ENCODE data around the gene APEX1. TPM values are rescaled to one million over a fixed set of nuclear protein-coding genes. Genes with fewer than 3 reads are reported as not detected.
"Not testable (repeated sequence)": the region's sequence is repeated elsewhere in the genome, so short reads cannot be mapped to it uniquely, and the experiment has no call there.

The APEX1 gene
- polyA plus RNA-seq, 4 donors: 318 to 344 (median 328) TPM

DNA sequence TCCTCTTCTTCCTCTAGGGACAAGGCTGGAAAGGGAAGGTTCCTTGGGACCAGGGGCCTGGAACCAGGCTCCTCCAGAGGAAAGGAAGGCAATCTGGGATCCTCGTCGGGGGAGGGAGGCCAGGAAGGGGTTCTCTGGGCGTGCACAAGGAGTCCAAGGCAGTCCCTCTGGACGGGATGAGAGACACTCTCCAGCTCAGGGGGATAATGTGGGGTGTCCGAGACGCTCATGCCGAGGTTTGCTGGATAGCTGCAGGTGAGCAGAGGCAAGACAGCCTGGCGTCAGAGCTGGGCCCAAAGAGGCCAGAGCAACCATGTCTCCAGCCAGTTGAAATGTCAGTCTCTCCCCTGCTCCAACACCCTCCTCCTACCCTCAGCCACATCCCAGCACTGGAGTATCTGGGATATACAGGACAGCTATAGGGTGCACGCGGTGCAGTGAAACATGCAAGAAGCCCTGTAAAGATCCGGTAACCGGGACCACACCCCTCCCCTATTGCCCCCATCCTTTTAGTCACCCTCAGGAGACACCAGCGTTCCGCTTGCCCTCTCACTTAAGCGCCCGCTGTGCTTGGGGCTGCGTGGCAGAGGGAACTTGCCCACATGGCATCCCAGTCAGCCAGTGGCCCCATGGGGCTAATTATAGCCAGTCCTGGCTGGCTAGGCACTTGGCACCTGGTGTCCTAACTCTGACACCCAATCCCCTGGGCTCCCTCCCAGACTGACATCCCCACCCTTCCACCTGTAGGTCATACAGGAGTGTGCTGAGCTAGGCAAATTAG is 19.3 kb upstream of the APEX1 start, which contains the start of gene KLHL33:
TSS of gene KLHL33 (minus strand) at position 585 of the 781 bp plus-strand sequence. CDS start at position 230, 355 bp downstream.
- no peak for DNase-seq (ENCODE audit: low read depth in 4 of 4, low spot score in 3 of 4)

DNA sequence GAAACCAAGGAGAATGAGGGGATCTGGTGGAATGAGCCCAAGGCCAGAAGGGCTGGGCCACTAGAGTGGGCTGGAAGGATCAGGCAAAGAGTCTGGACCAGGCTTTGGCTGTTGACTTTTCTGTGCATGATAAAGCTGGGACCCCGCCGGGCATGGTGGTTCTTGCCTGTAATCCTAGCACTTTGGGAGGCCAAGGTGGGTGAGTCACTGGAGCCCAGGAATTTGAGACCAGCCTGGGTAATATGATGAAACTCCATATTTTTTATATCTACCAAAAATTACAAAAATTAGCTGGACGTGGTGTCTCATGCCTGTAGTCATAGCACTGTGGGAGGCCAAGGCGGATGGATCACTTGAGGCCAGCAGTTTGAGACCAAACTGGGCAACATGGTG is 18.7 kb upstream of the APEX1 start:
- no peak for DNase-seq (ENCODE audit: low read depth in 4 of 4, low spot score in 3 of 4)

DNA sequence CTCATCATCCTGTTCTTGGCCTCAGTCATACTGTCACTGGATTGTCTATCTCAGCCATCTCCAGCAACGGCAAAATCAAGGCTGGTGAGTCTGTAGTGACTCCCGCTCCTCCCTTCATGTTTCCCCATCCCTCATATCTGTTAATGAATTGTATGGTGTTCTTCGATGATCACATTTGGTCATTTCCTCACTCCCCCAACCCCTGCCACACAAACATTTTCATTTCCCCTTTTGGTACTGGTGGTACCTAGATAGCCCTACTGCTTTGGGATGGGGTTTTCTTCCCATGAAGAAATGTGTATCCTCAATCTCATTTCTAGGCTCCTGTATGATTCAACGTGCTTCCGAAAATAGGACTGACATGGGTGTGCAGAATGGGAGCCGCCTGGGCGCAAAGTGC is 16.4 kb upstream of the APEX1 start:
- DNase-seq (ENCODE audit: low read depth in 4 of 4, low spot score in 3 of 4): no peak

DNA sequence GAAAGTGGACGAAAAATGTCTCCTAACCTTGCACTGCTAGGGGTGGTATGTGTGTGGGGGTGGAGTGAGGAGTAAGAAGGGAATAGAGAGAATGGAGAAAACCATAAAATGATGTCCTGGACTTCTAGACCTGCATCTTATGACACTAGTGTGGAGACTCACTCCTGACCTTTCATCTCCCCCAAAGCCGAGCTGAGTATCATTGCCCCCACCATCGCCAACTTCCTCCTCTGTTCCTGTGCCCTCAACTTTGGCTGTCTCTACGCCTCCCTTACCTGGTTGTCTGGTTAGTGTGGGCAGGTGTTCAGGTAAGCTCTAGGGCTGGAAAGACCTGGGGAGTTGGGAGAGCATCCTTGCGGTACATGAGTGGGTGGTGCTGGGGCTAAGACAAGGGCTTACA is 14.6 kb upstream of the APEX1 start:
- no peak for DNase-seq (ENCODE audit: low read depth in 4 of 4, low spot score in 3 of 4)

DNA sequence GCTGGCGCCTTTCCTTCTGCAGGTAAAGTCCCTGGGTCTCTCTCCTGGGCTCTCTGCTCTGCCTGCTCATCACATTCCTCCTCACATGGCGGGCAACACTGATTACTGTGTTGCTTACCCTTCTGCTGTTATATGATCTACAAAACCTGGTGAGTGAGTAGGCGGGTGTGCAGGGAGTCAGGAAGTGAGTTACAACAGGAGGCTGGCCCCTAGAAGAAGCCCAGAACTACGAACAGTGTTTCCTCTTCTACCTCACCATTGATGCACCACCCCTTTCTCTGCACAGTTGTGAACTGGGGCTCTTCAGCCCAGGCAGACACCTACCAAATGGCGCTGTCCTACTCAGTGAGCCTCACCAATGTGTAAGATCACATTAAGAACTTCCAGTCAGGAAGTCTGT is 14.1 kb upstream of the APEX1 start:
- DNase-seq (ENCODE audit: low read depth in 4 of 4, low spot score in 3 of 4): no peak

DNA sequence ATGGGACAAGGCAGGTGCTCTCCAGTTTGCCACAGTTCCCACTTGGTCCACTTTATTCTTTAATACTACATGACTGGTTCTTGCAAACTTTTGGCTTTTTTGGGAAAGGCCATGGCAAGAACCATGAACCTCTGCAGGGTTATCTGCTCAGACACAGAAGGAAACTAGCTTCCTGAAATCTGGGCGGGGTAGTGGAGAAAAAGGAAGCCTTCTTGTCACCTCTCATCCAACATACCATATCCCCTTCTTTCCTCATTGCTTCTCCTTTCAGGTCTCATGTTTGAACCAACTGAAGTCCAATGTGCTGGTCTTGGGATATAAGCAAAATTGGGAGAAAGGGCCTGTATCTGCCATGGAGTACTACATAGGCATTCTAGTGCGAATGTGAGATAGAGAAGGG is 13.6 kb upstream of the APEX1 start:
- no peak for DNase-seq (ENCODE audit: low read depth in 4 of 4, low spot score in 3 of 4)

DNA sequence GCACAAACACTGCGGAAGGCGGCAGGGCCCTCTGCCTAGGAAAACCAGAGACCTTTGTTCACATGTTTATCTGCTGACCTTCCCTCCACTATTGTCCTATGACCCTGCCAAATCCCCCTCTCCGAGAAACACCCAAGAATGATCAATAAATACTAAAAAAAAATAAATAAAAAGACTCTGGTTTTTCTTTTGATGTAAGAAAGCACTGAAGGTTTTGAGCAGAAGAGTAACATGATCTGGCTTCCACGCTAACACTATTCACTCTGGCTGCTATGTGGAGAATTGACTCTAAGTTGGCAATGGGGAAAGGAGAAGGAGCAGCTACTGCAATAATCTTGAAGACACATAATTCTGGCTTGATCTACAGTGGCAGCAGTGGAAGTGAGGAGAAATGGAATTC is 11.4 kb upstream of the APEX1 start:
- DNase-seq (ENCODE audit: low read depth in 4 of 4, low spot score in 3 of 4): not testable (repeated sequence)

DNA sequence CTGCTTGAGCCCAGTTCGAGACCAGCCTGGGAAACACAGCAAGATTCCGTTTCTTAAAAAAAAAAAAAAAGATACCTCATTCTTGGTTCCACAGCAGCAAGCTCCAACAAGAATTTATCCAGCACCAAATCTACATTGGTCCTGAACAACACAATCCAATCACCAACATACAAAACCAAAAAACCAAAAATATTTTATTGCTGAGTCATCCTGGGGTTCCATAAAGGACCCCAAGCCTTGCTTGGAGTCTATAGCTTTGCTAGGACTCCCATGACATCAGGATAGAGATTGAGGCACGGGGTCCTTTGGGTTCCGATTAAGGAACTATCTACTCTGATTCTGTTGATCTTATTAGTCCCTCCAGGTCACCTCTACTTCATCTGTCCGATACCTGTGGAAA is 8.1 kb upstream of the APEX1 start:
- DNase-seq (ENCODE audit: low read depth in 4 of 4, low spot score in 3 of 4): no peak

DNA sequence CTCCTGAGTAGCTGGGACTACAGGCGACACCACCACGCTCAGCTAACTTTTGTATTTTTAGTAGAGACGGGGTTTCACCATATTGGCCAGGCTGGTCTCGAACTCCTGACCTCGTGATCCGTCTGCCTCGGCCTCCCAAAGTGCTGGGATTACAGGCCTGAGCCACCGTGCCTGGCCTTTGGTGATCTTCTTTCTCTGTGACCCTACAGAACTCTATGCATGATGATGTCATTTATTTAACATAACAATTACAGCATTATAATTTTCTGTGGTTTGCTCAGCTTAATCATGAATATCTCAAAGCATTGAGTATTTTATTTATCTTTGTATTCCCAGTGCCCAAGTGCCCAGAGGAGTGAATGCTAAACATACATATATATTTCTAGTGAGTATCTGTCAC is 2.2 kb upstream of the APEX1 start:
- DNase-seq (ENCODE audit: low read depth in 4 of 4, low spot score in 3 of 4): not testable (repeated sequence)

DNA sequence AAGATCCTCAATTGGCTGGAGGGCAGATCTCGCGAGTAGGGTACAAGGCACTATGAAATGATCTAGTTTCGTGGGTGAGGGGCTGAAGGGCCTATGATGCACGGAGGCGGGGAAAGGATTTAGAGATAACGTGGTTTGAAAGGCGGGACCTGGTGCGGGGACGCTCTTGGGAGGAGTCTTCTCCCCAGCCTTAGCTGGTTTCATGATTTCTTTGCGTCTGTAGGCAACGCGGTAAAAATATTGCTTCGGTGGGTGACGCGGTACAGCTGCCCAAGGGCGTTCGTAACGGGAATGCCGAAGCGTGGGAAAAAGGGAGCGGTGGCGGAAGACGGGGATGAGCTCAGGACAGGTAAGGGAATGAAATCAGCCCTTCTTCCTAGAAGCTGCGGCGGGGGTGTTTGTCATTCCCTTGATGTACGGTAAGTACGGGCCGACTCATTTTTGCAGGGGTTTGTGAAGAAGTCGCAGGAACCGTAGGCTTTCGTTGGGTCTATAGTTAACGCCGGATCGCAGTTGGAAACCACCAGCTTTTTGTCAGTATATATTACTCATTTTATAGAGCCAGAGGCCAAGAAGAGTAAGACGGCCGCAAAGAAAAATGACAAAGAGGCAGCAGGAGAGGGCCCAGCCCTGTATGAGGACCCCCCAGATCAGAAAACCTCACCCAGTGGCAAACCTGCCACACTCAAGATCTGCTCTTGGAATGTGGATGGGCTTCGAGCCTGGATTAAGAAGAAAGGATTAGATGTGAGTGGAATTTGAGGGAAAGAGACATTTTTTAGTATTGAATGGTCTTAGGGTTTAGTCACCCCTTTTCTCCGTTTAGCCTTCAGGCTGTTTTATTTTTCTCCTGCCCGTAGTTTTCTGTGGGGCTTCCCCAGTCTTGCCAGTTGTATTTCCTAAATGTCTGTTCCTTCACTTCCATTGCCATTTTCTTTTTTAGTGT is 602 bp downstream of the APEX1 start:
- DNase-seq (ENCODE audit: low read depth in 4 of 4, low spot score in 3 of 4): no peak

DNA sequence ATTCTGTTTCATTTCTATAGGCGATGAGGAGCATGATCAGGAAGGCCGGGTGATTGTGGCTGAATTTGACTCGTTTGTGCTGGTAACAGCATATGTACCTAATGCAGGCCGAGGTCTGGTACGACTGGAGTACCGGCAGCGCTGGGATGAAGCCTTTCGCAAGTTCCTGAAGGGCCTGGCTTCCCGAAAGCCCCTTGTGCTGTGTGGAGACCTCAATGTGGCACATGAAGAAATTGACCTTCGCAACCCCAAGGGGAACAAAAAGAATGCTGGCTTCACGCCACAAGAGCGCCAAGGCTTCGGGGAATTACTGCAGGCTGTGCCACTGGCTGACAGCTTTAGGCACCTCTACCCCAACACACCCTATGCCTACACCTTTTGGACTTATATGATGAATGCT is 1.9 kb downstream of the APEX1 start:
- DNase-seq (ENCODE audit: low read depth in 4 of 4, low spot score in 3 of 4): no peak

DNA sequence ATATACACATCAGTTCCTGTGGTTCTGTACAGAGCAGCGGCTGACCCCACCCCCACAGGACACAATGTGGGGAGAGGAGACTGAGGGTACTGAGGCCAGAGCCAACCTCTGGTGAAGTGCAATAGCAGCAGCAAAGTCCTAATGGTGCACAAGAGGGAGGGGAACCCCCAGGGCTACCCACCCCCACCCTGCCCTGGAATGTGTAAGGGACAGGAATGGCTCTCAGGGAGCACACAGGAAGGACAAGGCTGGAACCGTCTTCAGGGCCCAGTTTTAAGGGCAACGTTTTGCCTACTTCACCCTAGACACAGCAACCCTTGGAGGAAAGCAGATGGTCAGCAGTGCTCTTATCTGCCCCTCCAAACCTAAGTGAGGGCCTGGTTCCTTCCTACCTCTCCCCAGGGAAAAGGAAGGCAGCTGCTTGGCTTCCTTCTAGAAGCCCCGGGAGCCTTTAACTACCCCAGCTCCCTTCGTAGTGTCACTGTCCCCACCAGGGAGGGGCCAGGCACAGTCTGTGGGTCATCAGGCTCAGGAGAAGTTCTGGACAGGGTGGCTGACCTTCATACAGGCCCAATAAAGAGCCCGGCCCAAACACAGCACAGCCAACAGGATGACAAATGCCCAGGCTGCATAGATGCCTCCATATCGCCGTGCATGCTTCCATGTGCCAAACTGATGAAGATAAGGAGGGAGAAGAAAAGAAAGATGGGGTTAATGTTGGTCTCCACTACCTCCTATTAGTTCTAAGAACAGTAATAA is 3.2 kb downstream of the APEX1 start:
- no peak for DNase-seq (ENCODE audit: low read depth in 4 of 4, low spot score in 3 of 4)

DNA sequence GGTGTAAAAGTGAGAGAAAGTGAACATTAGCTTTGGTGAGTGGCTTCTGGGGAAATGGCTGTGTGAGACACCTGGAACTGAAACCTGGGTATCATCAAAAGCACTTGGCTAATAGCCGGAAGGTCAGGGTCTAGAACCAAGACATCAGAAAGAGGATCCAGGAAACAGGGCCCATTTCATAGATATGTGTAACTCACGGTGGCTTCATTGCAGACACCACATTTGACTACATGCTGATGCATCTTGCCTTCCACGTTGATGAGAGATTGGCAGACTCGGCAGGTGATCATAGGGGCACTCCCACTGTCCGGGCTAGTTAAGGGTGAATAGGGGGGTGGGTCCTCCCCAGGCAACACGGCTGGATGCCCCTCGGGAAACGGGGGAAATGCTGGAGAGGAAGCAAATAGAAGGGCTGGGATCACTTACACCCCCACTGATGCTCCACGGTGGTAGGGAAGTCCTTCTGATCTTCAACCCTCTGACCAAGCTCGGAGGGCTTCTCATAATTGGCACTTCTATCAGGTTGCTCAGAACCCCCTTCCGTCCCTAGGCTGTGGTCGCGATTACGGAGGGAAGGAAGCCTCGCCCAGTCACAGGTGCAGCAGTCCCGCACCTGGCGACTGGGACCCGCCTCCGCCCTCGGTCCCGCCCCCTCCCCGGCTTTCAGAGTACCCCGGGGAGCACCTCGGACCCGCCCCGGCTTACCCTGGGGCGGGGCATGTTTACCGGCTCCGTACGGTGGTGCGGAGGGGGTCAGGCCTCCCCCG is 5.6 kb downstream of the APEX1 start:
- peak in 1 of 4 donors; percentile 5 for DNase-seq (ENCODE audit: low read depth in 4 of 4, low spot score in 3 of 4)

DNA sequence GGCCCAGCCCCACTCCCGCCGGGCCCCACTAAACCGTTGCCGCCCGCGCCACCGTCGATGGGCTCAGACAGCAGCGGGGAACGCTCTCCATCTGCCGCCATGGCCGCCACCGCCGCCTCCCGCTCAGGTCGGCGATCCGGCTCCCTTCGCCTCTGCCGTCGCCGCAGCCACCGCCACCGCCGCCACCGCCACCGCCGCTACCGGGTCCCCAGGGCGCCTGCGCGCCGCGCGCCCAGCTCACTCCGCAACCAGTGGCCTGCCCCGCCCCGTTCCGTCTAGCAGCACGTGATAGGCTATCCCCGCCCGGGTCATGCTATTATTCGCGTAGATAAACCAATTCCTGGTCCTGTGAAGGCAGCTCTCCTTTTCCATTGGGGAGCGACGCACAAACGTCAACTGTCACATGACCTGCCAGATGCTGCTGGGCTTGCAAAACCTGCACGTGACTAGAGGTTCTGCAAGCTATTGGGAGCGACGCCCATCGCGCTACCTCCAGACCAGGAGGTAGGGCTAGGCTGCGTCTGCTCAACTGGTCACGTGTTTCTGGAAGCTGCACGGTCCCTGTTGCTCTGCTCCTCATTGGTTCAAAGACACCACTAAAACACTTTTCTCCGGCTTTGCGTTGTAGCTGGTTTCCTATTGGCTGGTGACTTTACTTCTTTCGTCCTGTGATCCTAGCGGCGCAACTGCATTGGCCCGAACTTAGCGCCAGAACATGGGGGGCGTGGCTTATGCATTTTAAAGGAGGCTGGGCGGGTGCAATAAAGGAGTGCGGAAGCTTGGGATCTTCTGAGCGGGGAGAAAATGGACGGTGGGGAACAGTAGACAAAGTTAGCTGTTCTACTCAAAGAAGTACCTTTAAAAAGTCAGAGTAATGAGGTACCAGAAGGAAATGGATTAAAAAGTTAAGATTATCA is 6.5 kb downstream of the APEX1 start, which contains the start of gene PIP4P1:
TSS of gene PIP4P1 (minus strand) at position 210 of the 917 bp plus-strand sequence. CDS start at position 101, 109 bp downstream.
- DNase-seq (ENCODE audit: low read depth in 4 of 4, low spot score in 3 of 4): peak; percentile 95 to 99 (median 99)

DNA sequence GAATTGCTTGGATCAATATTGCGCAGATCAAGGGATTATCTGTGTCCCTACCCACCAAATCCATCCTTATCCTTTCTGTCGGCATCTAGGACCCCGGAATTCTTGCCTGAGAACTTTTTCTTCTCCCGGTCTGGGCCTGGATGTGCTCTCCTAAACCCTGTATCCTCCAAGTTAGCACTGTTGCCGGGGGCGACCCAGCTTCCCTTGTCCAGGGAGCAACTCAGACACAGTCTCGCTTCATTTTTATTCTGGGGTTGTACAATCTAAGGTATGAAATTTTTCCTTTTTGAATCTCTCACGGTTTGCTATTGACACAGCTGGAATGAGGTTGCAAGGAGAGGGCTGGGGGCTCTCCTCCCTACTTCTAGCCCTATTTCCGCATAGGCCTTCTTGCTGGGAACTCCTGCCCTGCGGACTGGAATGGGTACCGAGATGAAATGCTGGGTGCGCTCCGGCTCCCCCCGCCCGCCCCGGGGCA is 13.8 kb downstream of the APEX1 start:
- no peak for DNase-seq (ENCODE audit: low read depth in 4 of 4, low spot score in 3 of 4)

DNA sequence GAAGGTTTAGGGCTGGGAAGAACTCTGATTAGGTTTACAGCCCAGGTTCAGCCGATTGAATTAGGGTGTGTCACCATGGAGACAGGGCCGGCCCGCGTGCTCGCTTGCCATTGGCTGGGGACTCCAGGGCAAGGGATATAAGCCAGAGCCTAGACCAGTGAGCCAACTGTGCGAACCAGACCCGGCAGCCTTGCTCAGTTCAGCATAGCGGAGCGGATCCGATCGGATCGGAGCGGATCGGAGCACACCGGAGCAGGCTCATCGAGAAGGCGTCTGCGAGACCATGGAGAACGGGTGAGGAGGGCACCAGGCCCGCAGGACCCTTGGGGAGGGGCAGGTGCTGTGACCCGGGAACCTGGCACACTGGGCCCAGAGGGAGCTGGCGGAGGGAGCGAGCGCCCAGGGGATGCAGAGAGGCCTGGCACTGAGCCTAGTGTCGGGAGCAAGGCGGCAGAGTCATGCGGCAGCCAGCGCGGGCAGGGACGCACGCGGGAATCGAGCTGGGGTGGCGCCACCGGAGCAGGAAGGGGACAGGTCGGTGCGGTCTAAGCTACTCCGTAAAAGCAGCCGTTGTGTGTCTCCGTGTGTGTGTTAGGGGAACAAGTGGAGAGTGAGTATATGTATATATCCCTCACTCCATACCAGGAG is 14.3 kb downstream of the APEX1 start, which contains the start of gene PNP:
TSS of gene PNP (plus strand) at position 165 of the 648 bp plus-strand sequence. CDS start at position 284, 119 bp downstream.
- DNase-seq (ENCODE audit: low read depth in 4 of 4, low spot score in 3 of 4): peak in 2 of 4 donors; percentile 62 to 72

DNA sequence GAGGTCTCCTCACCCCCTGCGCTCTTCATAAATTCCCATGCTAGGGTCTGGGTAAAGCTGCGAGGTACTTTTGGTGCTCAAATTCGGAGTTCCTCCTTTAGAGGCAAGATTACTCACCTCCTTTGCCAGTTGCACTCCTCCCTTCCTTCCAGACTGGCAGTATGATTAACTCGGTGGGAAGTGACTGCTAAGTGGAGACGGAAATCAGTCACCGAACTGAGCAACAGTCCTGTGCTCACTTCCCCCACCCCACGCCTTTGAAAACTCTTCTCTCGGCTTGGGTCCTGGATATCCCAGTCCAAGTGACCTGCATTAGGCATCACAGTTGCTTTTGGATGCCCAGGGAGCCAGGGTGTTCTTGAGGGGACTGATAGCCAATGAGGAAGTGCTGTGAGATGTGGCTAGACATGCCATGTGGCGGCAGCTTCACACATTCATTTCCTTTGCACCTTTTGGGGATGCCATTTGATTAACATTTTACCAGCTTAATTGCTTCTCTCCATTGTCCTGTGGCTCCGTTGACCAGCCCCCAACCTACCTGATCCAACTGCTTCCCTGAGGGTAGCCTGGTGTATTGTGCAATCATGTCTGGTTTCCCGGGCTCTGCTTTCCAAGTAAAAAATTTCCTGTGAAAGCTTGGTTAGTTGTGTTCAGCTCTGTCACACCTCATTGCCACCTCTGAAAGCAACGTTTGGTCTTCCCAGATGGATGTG is 15.0 kb downstream of the APEX1 start:
- DNase-seq (ENCODE audit: low read depth in 4 of 4, low spot score in 3 of 4): peak in 2 of 4 donors; percentile 18 to 41

DNA sequence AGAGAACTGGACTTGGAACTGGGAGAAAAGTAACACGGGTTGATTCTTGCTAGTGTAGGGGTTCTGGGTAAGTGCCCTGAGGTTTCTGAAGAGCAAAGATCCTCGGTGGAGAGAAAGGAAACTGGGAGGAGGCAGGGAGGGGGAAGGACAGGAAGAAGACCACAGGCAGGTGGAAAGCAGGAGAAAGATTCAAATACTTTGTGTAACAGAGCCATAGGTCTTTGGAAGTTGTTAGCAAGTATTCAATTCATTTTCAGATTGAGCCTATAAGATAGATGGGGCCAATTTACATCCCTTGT is 15.5 kb downstream of the APEX1 start:
- DNase-seq (ENCODE audit: low read depth in 4 of 4, low spot score in 3 of 4): no peak

All from right renal pelvis (tissue), 4 donors.